Fibroblast of lung (primary cell): ENCODE data around the gene TMEM223. TPM values are rescaled to one million over a fixed set of nuclear protein-coding genes. Genes with fewer than 3 reads are reported as not detected.

ENCODE experiments used
- DNase-seq, 2 donors: peaks; one replicate each; pipeline versions ENCODE4 v3.0.0 to v3.0.0-alpha.2; 2010; ENCODE audit warnings: low read depth in 2 of 2
- H2AFZ ChIP-seq: 2 replicates; pipeline ENCODE4 v1.5.1; 2012; ENCODE audit warnings: low read length, control low read depth, inconsistent platforms
- H3K27ac ChIP-seq: 2 replicates; pipeline ENCODE4 v1.5.1; 2011; ENCODE audit warnings: low read length, control low read depth; ENCODE audit not compliant: insufficient read depth
- H3K27me3 ChIP-seq: 2 replicates; pipeline ENCODE4 v1.5.1; 2011; ENCODE audit warnings: mild to moderate bottlenecking, low read length; ENCODE audit not compliant: control insufficient read depth, insufficient read depth
- H3K36me3 ChIP-seq: 2 replicates; pipeline ENCODE4 v1.5.1; 2011; ENCODE audit warnings: low read length; ENCODE audit not compliant: control insufficient read depth, insufficient read depth
- H3K4me1 ChIP-seq: 2 replicates; pipeline ENCODE4 v1.5.1; 2011; ENCODE audit warnings: low read length; ENCODE audit not compliant: control insufficient read depth, insufficient read depth; ENCODE audit errors: extremely low read depth
- H3K4me2 ChIP-seq: 2 replicates; pipeline ENCODE4 v1.5.1; 2011; ENCODE audit warnings: low read length, control low read depth; ENCODE audit not compliant: insufficient read depth; ENCODE audit errors: extremely low read depth
- H3K4me3 ChIP-seq, 4 experiments: fragments of 200-600 bp in 1 of 4; sonication (generic) in 1 of 4; replicated peaks in 1 of 4; 2 replicates each; pipeline ENCODE4 v1.5.1; 2011 to 2016; ENCODE audit warnings: low read length in 4 of 4, low read depth in 3 of 4, mild to moderate bottlenecking in 3 of 4, control low read depth in 2 of 4, inconsistent platforms in 1 of 4, mixed read lengths in 1 of 4; ENCODE audit not compliant: insufficient read depth in 1 of 4; ENCODE audit errors: control extremely low read depth in 1 of 4
- H3K79me2 ChIP-seq: 2 replicates; pipeline ENCODE4 v1.5.1; 2012; ENCODE audit warnings: mild to moderate bottlenecking, low read length, inconsistent platforms; ENCODE audit not compliant: control insufficient read depth, insufficient read depth
- H3K9ac ChIP-seq: 2 replicates; pipeline ENCODE4 v1.5.1; 2011; ENCODE audit warnings: mild to moderate bottlenecking, low read length, control low read depth; ENCODE audit not compliant: insufficient read depth
- H3K9me3 ChIP-seq: 2 replicates; pipeline ENCODE4 v1.5.1; 2012; ENCODE audit warnings: low read depth, low read length; ENCODE audit not compliant: control insufficient read depth, insufficient read depth
- H4K20me1 ChIP-seq: 2 replicates; pipeline ENCODE4 v1.5.1; 2011; ENCODE audit warnings: low read length; ENCODE audit not compliant: control insufficient read depth, insufficient read depth; ENCODE audit errors: extremely low read depth
- CTCF ChIP-seq, 2 donors: IDR thresholded peaks in 1 of 2; conservative IDR thresholded peaks in 1 of 2; 1 replicate in 1 of 2; 2 replicates in 1 of 2; pipeline ENCODE4 v1.5.1; 2011 to 2012; ENCODE audit warnings: low read length in 2 of 2, control low read depth in 1 of 2, inconsistent platforms in 1 of 2, low read depth in 1 of 2, mild to moderate bottlenecking in 1 of 2
- EZH2 ChIP-seq: IDR thresholded peaks from 2 replicates; pipeline ENCODE4 v1.5.1; 2012; ENCODE audit warnings: low read length, control low read depth, mild to moderate bottlenecking; ENCODE audit errors: missing control alignments
- polyA plus RNA-seq, 2 donors: library from polyadenylated mRNA; depleted of rRNA in 1 of 2; stranded (reverse) in 1 of 2; unstranded in 1 of 2; fragments of >200 nt; gene quantifications; 2 replicates each; pipeline ENCODE4 v1.2.1, GENCODE V29; 2011 to 2012; ENCODE audit warnings: missing spikeins in 1 of 2
- total RNA-seq: library from RNA; depleted of rRNA; stranded (reverse); fragments of >200 nt; gene quantifications from 2 replicates; pipeline ENCODE4 v1.2.1, GENCODE V29; 2014

TMEM223 gene
- total and polyA plus RNA-seq, 2 donors (not counting 1 experiment from before 2014, with no cell fraction given), result 11.7 to 15.4 TPM

- H3K4me3 ChIP-seq, result no peak overlapping the region
- TF ChIP-seq CTCF (conservative IDR thresholded peaks at IDR 0.05 in 1 of 2, IDR thresholded peaks at IDR 0.05 in 1 of 2; ENCODE audit: low read depth in 1 of 2, low read length in 2 of 2) (no peak), EZH2 (no peak)
- no peaks in the 10 kb centered on the region for H4K20me1 ChIP-seq
- H3K4me1 ChIP-seq, result peaks cover 6% of the 10 kb centered on the region
- peaks cover 35% of the 10 kb centered on the region for H3K79me2 ChIP-seq
- peaks cover 19% of the 10 kb centered on the region for H3K36me3 ChIP-seq
- no peaks in the 10 kb centered on the region for H3K9me3 ChIP-seq
- no peak for DNase-seq
- no peak overlapping the region for H2AFZ ChIP-seq
- H3K9ac ChIP-seq, result no peak overlapping the region
- no peaks in the 10 kb centered on the region for H3K27me3 ChIP-seq
- no peak overlapping the region for H3K4me2 ChIP-seq
- H3K27ac ChIP-seq, result no peak overlapping the region
These were observed 43.5 kb upstream of the TMEM223 start for GRCh38 chr11:62835336-62835735.

- Histone ChIP-seq H3K9me3 (no peaks in the 10 kb centered on the region), H4K20me1 (no peaks in the 10 kb centered on the region), H3K27me3 (no peaks in the 10 kb centered on the region), H3K4me3 (peak within 1 kb of the TSS; percentile 79 to 98 (median 92)), H3K79me2 (peaks cover 43% of the 10 kb centered on the region), H3K4me1 (peaks cover 6% of the 10 kb centered on the region), H3K9ac (peak within 1 kb of the TSS; percentile 99), H3K27ac (peak within 1 kb of the TSS; percentile 99), H3K4me2 (peak within 1 kb of the TSS; percentile 90), H2AFZ (peak within 1 kb of the TSS; percentile 61), H3K36me3 (peaks cover 21% of the 10 kb centered on the region)
- TF ChIP-seq CTCF (conservative IDR thresholded peaks at IDR 0.05 in 1 of 2, IDR thresholded peaks at IDR 0.05 in 1 of 2; ENCODE audit: low read depth in 1 of 2, low read length in 2 of 2), result no peak
- no peak for TF ChIP-seq EZH2
- peak in 1 of 2 donors; percentile 20 for DNase-seq
These were observed 40.8 kb upstream of the TMEM223 start, which contains the start of gene TEX54 for GRCh38 chr11:62832336-62833234. Gene TEX54, minus strand, starts transcription at chr11:62832841.

- peaks cover 21% of the 10 kb centered on the region for H3K36me3 ChIP-seq
These were observed 39.9 kb upstream of the TMEM223 start, which contains the start of gene STX5 for GRCh38 chr11:62831520-62832335. Gene STX5, minus strand, starts transcription at chr11:62832051. Its CDS starts 808 bp downstream, at chr11:62831243.

More at GRCh38 chr11:62831520-62832335, 39.9 kb upstream of the TMEM223 start, which contains the start of gene STX5:
- H3K4me3 ChIP-seq, result peak within 1 kb of the TSS; percentile 79 to 98 (median 92)
- DNase-seq, result peak; percentile 98 to 99
- H2AFZ ChIP-seq, result peak within 1 kb of the TSS; percentile 61
- peak within 1 kb of the TSS; percentile 99 for H3K27ac ChIP-seq
- H3K79me2 ChIP-seq, result peaks cover 46% of the 10 kb centered on the region
- H3K27me3 ChIP-seq, result no peaks in the 10 kb centered on the region
- no peaks in the 10 kb centered on the region for H3K9me3 ChIP-seq
- no peaks in the 10 kb centered on the region for H4K20me1 ChIP-seq
- peaks cover 6% of the 10 kb centered on the region for H3K4me1 ChIP-seq
- no peak for TF ChIP-seq EZH2
- no peak for TF ChIP-seq CTCF (conservative IDR thresholded peaks at IDR 0.05 in 1 of 2, IDR thresholded peaks at IDR 0.05 in 1 of 2; ENCODE audit: low read depth in 1 of 2, low read length in 2 of 2)
- H3K4me2 ChIP-seq, result peak within 1 kb of the TSS; percentile 90
- peak within 1 kb of the TSS; percentile 99 for H3K9ac ChIP-seq
